Measurements from ENCODE around the gene SRGAP3. TPM values are rescaled to one million over a fixed set of nuclear protein-coding genes. Genes with fewer than 3 reads are reported as not detected.
A peak's percentile ranks its signal among the peaks of the same experiment; 100 is the strongest.

Gene SRGAP3
- total and polyA plus RNA-seq, 2 experiments from 2014 or later: 0.89 to 1.7 TPM

- H3K9me2 ChIP-seq (ENCODE audit: insufficient read depth): no peaks in the 10 kb centered on the region
- 92 to 94% methylated on average over 9 of the region's 9 CpGs for WGBS, 2 experiments (ENCODE audit: low coverage in 1 of 2, low lambda C conversion rate in 2 of 2, missing lambda C conversion rate in 2 of 2)
- H3K4me1 ChIP-seq (ENCODE audit: insufficient read depth): no peaks in the 10 kb centered on the region
- no peak overlapping the region for H3K27ac ChIP-seq
- H3K27me3 ChIP-seq (replicated peaks; ENCODE audit: insufficient read depth): no peaks in the 10 kb centered on the region
- DNase-seq: no peak
- no peaks in the 10 kb centered on the region for H3K9me3 ChIP-seq (ENCODE audit: low read depth)
- H3K4me2 ChIP-seq (ENCODE audit: unreplicated experiment): no peak overlapping the region
- H3K4me3 ChIP-seq: no peak overlapping the region
- in situ Hi-C loops (cut with MboI): loop anchor here (5.0 kb wide), 1 partner anchor 321 kb away; no protein-coding TSS in a partner anchor
- no peaks in the 10 kb centered on the region for H3K79me2 ChIP-seq (ENCODE audit: insufficient read depth)
- H2AFZ ChIP-seq: no peak overlapping the region
- H4K20me1 ChIP-seq (ENCODE audit: insufficient read depth): no peaks in the 10 kb centered on the region
- TF ChIP-seq EZH2phosphoT487 (IDR thresholded peaks at IDR 0.05; ENCODE audit: insufficient read depth, low read depth) (no peak), EZH2 (IDR thresholded peaks at IDR 0.05; ENCODE audit: insufficient read depth, poor library complexity, severe bottlenecking) (no peak)
- no peaks in the 10 kb centered on the region for H3F3A ChIP-seq (ENCODE audit: insufficient read depth)
- H3K9ac ChIP-seq: no peak overlapping the region
- no peaks in the 10 kb centered on the region for H3K36me3 ChIP-seq (ENCODE audit: low read depth)
Observed at GRCh38 chr3:8981700-8982099, 267.7 kb downstream of the SRGAP3 start.

GRCh38 chr3:8981296-8981695 lies 268.1 kb downstream of the SRGAP3 start:
- Histone ChIP-seq H2AFZ (no peak overlapping the region), H4K20me1 (ENCODE audit: insufficient read depth) (no peaks in the 10 kb centered on the region), H3K36me3 (ENCODE audit: low read depth) (no peaks in the 10 kb centered on the region), H3K79me2 (ENCODE audit: insufficient read depth) (no peaks in the 10 kb centered on the region), H3K4me3 (no peak overlapping the region), H3K9me2 (ENCODE audit: insufficient read depth) (no peaks in the 10 kb centered on the region), H3K9me3 (ENCODE audit: low read depth) (no peaks in the 10 kb centered on the region), H3K4me1 (ENCODE audit: insufficient read depth) (no peaks in the 10 kb centered on the region), H3F3A (ENCODE audit: insufficient read depth) (no peaks in the 10 kb centered on the region), H3K27me3 (replicated peaks; ENCODE audit: insufficient read depth) (no peaks in the 10 kb centered on the region), H3K9ac (no peak overlapping the region), H3K27ac (no peak overlapping the region), H3K4me2 (ENCODE audit: unreplicated experiment) (no peak overlapping the region)
- no peak for DNase-seq
- no peak for TF ChIP-seq EZH2 (IDR thresholded peaks at IDR 0.05; ENCODE audit: insufficient read depth, poor library complexity, severe bottlenecking)
- no peak for TF ChIP-seq EZH2phosphoT487 (IDR thresholded peaks at IDR 0.05; ENCODE audit: insufficient read depth, low read depth)
- 79 to 81% methylated on average over 9 of the region's 9 CpGs for WGBS, 2 experiments (ENCODE audit: low coverage in 1 of 2, low lambda C conversion rate in 2 of 2, missing lambda C conversion rate in 2 of 2)
- in situ Hi-C loops (cut with MboI): loop anchor here (5.0 kb wide), 1 partner anchor 321 kb away; no protein-coding TSS in a partner anchor

- TF ChIP-seq EZH2 (IDR thresholded peaks at IDR 0.05; ENCODE audit: insufficient read depth, poor library complexity, severe bottlenecking): no peak
- TF ChIP-seq EZH2phosphoT487 (IDR thresholded peaks at IDR 0.05; ENCODE audit: insufficient read depth, low read depth): no peak
- no peaks in the 10 kb centered on the region for H3K79me2 ChIP-seq (ENCODE audit: insufficient read depth)
- no peaks in the 10 kb centered on the region for H3K9me3 ChIP-seq (ENCODE audit: low read depth)
- no peak overlapping the region for H2AFZ ChIP-seq
- no peak overlapping the region for H3K4me3 ChIP-seq
- DNase-seq: peak; percentile 19
- H3K4me2 ChIP-seq (ENCODE audit: unreplicated experiment): no peak overlapping the region
- no peaks in the 10 kb centered on the region for H3K4me1 ChIP-seq (ENCODE audit: insufficient read depth)
- in situ Hi-C loops (cut with MboI): loop anchor here (5.0 kb wide), 1 partner anchor 321 kb away; no protein-coding TSS in a partner anchor
- no peaks in the 10 kb centered on the region for H3K9me2 ChIP-seq (ENCODE audit: insufficient read depth)
- no peaks in the 10 kb centered on the region for H3K27me3 ChIP-seq (replicated peaks; ENCODE audit: insufficient read depth)
- no peaks in the 10 kb centered on the region for H4K20me1 ChIP-seq (ENCODE audit: insufficient read depth)
- H3F3A ChIP-seq (ENCODE audit: insufficient read depth): no peaks in the 10 kb centered on the region
- no peaks in the 10 kb centered on the region for H3K36me3 ChIP-seq (ENCODE audit: low read depth)
- H3K9ac ChIP-seq: no peak overlapping the region
- no peak overlapping the region for H3K27ac ChIP-seq
- WGBS, 2 experiments (ENCODE audit: low coverage in 1 of 2, low lambda C conversion rate in 2 of 2, missing lambda C conversion rate in 2 of 2): 37 to 43% methylated on average over 6 of the region's 6 CpGs
Observed at GRCh38 chr3:8980756-8981257, 268.6 kb downstream of the SRGAP3 start.

GRCh38 chr3:8979262-8979661 lies 270.2 kb downstream of the SRGAP3 start:
- no peak overlapping the region for H2AFZ ChIP-seq
- no peaks in the 10 kb centered on the region for H3K27me3 ChIP-seq (replicated peaks; ENCODE audit: insufficient read depth)
- H3K79me2 ChIP-seq (ENCODE audit: insufficient read depth): no peaks in the 10 kb centered on the region
- no peak overlapping the region for H3K4me2 ChIP-seq (ENCODE audit: unreplicated experiment)
- no peak for DNase-seq
- TF ChIP-seq EZH2 (IDR thresholded peaks at IDR 0.05; ENCODE audit: insufficient read depth, poor library complexity, severe bottlenecking) (no peak), EZH2phosphoT487 (IDR thresholded peaks at IDR 0.05; ENCODE audit: insufficient read depth, low read depth) (no peak)
- H3K36me3 ChIP-seq (ENCODE audit: low read depth): no peaks in the 10 kb centered on the region
- H3K9ac ChIP-seq: no peak overlapping the region
- H3K4me1 ChIP-seq (ENCODE audit: insufficient read depth): no peaks in the 10 kb centered on the region
- no peaks in the 10 kb centered on the region for H3K9me2 ChIP-seq (ENCODE audit: insufficient read depth)
- no peak overlapping the region for H3K4me3 ChIP-seq
- no peaks in the 10 kb centered on the region for H4K20me1 ChIP-seq (ENCODE audit: insufficient read depth)
- in situ Hi-C loops (cut with MboI): no loop called here
- H3F3A ChIP-seq (ENCODE audit: insufficient read depth): no peaks in the 10 kb centered on the region
- H3K9me3 ChIP-seq (ENCODE audit: low read depth): no peaks in the 10 kb centered on the region
- WGBS, 2 experiments (ENCODE audit: low coverage in 1 of 2, low lambda C conversion rate in 2 of 2, missing lambda C conversion rate in 2 of 2): 76 to 88% methylated on average over 1 of the region's 1 CpG
- no peak overlapping the region for H3K27ac ChIP-seq
